OCI-LY1 (cell line): ENCODE data around the gene TMEM178B.

Source experiments
- CTCF ChIP-seq: fragments of 200-600 bp; sonication (generic), shearing (Covaris generic); IDR thresholded peaks from 2 replicates; pipeline ENCODE4 v1.5.1; 2017; ENCODE audit warnings: mild to moderate bottlenecking, antibody characterized with exemption, low read length, moderate library complexity, mixed read lengths
- EZH2 ChIP-seq: fragments of 200-600 bp; sonication (generic), shearing (Covaris generic); IDR thresholded peaks from 2 replicates; pipeline ENCODE4 v1.8.0; 2017; ENCODE audit warnings: borderline replicate concordance, mixed run types, mild to moderate bottlenecking, antibody characterized with exemption, low read length, moderate library complexity, mixed read lengths

- TF ChIP-seq CTCF (no peak), EZH2 (no peak)
Measured at GRCh38 chr7:141209454-141209853, 135.6 kb downstream of the TMEM178B start.
